HepG2 (cell line): Measurements from ENCODE around the gene CDT1. TPM values are rescaled to one million over a fixed set of nuclear protein-coding genes. Genes with fewer than 3 reads are reported as not detected.

Experiments used
- ATF7 ChIP-seq, 2 experiments: fragments of 450-650 bp in 1 of 2; sonication (generic) in 1 of 2; formaldehyde crosslinking in 1 of 2; IDR thresholded peaks; 2 replicates each; pipeline versions ENCODE4 v1.4.0 to v1.6.1; 2016 to 2020; ENCODE audit warnings: antibody characterized with exemption in 1 of 2, mild to moderate bottlenecking in 1 of 2, missing genetic modification reagents in 1 of 2
- GABPB1 ChIP-seq: IDR thresholded peaks from 2 replicates; pipeline ENCODE4 v1.6.1; 2016; ENCODE audit warnings: mild to moderate bottlenecking, missing genetic modification reagents, moderate library complexity, missing compliant biosample characterization
- KAT7 ChIP-seq: IDR thresholded peaks from 2 replicates; pipeline ENCODE4 v1.6.1; 2018; ENCODE audit warnings: borderline replicate concordance, missing compliant biosample characterization
- KLF11 ChIP-seq: IDR thresholded peaks from 2 replicates; pipeline ENCODE4 v1.6.1; 2016; ENCODE audit warnings: missing compliant biosample characterization
- NFE2L1 ChIP-seq: sonication (generic); formaldehyde crosslinking; IDR thresholded peaks from 2 replicates; pipeline ENCODE4 v1.4.0; 2020; ENCODE audit warnings: missing genetic modification reagents, mild to moderate bottlenecking, borderline replicate concordance
- REPIN1 ChIP-seq: sonication (generic); formaldehyde crosslinking; IDR thresholded peaks from 2 replicates; pipeline ENCODE4 v1.8.0; 2022; ENCODE audit warnings: missing genetic modification reagents, low read depth, mild to moderate bottlenecking, borderline replicate concordance
- SRF ChIP-seq: IDR thresholded peaks from 2 replicates; pipeline ENCODE4 v1.6.1; 2011; ENCODE audit warnings: mild to moderate bottlenecking, low read depth, low read length, moderate library complexity
- ZBTB34 ChIP-seq: sonication (generic); formaldehyde crosslinking; IDR thresholded peaks from 2 replicates; pipeline ENCODE4 v1.8.0; 2022; ENCODE audit warnings: mild to moderate bottlenecking, missing genetic modification reagents
- ZFP91 ChIP-seq: sonication (generic); formaldehyde crosslinking; IDR thresholded peaks from 2 replicates; pipeline ENCODE4 v1.9.0; 2022; ENCODE audit warnings: missing genetic modification reagents, mild to moderate bottlenecking, borderline replicate concordance
- ZNF296 ChIP-seq: sonication (generic); formaldehyde crosslinking; conservative IDR thresholded peaks from 2 replicates; pipeline ENCODE4 v1.5.0; 2020; ENCODE audit warnings: mild to moderate bottlenecking, missing genetic modification reagents
- ZNF441 ChIP-seq: sonication (generic); formaldehyde crosslinking; IDR thresholded peaks from 2 replicates; pipeline ENCODE4 v1.7.0; 2021; ENCODE audit warnings: missing genetic modification reagents, borderline replicate concordance
- ZNF460 ChIP-seq: sonication (generic); formaldehyde crosslinking; IDR thresholded peaks from 2 replicates; pipeline ENCODE4 v1.5.1; 2020; ENCODE audit warnings: missing genetic modification reagents, mild to moderate bottlenecking, borderline replicate concordance
- ZNF782 ChIP-seq: sonication (generic); formaldehyde crosslinking; IDR thresholded peaks from 2 replicates; pipeline ENCODE4 v1.4.0; 2020; ENCODE audit warnings: missing genetic modification reagents, mild to moderate bottlenecking, borderline replicate concordance
- polyA plus RNA-seq, 8 experiments: library from polyadenylated mRNA; depleted of rRNA in 3 of 8; stranded (reverse) in 7 of 8; unstranded in 1 of 8; fragments of >200 nt; fragmentation: Illumina TruSeq in 4 of 8; extraction: Trizol in 4 of 8; gene quantifications; 2 replicates each; pipeline versions ENCODE4 v1.2.1 to v1.2.3, GENCODE V29; 2011 to 2016; ENCODE audit warnings: low read depth in 4 of 8, missing spikeins in 1 of 8, mixed read lengths in 1 of 8; ENCODE audit not compliant: insufficient read depth in 1 of 8
- total RNA-seq, 5 experiments: library from RNA; depleted of rRNA; stranded (reverse); fragments of >200 nt; fragmentation: Illumina TruSeq; extraction: Trizol; gene quantifications; 2 replicates each; pipeline ENCODE4 v1.2.3, GENCODE V29; 2016; ENCODE audit warnings: low read depth in 1 of 5

The CDT1 gene
- total and polyA plus RNA-seq, 2 of the 13 experiments (the other 11 are each of a cell fraction or from before 2014, with no cell fraction given) = 23.1 to 23.8 TPM

GRCh38 chr16:88792668-88793250, 10.8 kb upstream of the CDT1 start (continued):
- TF ChIP-seq REPIN1 = no peak
- 0 out of 2 replicates have a peak, but pooled peaks have one; percentile 25 for TF ChIP-seq ZFP91
- TF ChIP-seq ZNF782 (CRISPR knock-in tag) = no peak
- no peak for TF ChIP-seq ZBTB34 (CRISPR knock-in tag)
- TF ChIP-seq ZNF441 (CRISPR knock-in tag) = peak; percentile 22; the same call in 1 of the 2 replicates
- TF ChIP-seq GABPB1 (CRISPR knock-in tag) = 0 out of 2 replicates have a peak, but pooled peaks have one; percentile 6
- no peak for TF ChIP-seq ZNF460 (CRISPR knock-in tag)
- peak; percentile 83 for TF ChIP-seq ATF7 (IDR thresholded peaks at IDR 0.05)
- TF ChIP-seq ATF7 (CRISPR knock-in tag; IDR thresholded peaks at IDR 0.05) = no peak; the same call in 1 of the 2 replicates
- no peak for TF ChIP-seq KAT7 (CRISPR knock-in tag)
- TF ChIP-seq ZNF296 (CRISPR knock-in tag) = 0 out of 2 replicates have a peak, but pooled peaks have one; percentile 73
- TF ChIP-seq KLF11 = no peak
- no peak; the same call in 1 of the 2 replicates for TF ChIP-seq NFE2L1 (CRISPR knock-in tag)
- no peak for TF ChIP-seq SRF
